ENCODE results near the gene STAM2.

DNA sequence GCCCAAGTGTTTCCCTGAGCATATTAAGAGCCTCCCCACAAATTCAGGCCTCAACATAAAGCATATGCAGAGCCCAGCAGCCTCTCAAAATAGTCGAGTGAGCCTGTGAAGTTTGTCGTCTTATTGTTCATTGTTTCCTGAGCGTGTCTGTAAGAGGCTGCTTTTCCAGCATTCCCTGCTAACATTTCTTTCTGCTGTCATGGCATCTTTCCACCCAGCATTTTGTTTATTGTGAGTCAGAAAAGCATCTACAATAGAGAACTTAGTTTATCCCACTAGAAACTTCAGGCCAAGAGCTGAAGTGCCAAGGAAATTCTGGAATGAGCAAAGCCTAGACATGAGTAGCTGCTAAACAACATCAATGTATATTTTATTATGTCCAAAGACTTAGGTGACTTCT lies 46.3 kb upstream of the STAM2 start:
- TF ChIP-seq, protein P1, sequence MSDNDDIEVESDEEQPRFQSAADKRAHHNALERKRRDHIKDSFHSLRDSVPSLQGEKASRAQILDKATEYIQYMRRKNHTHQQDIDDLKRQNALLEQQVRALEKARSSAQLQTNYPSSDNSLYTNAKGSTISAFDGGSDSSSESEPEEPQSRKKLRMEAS (IDR thresholded peaks at IDR 0.05): no peak
- TF ChIP-seq KDM1A (IDR thresholded peaks at IDR 0.05; ENCODE audit: low read depth): no peak
- no peak for TF ChIP-seq CTCF (IDR thresholded peaks at IDR 0.05)
- TF ChIP-seq POLR2A (IDR thresholded peaks at IDR 0.05; ENCODE audit: low read length): no peak
- no peak for TF ChIP-seq EP300 (IDR thresholded peaks at IDR 0.05)
- TF ChIP-seq JUNB (IDR thresholded peaks at IDR 0.05): no peak
- TF ChIP-seq, protein P2, sequence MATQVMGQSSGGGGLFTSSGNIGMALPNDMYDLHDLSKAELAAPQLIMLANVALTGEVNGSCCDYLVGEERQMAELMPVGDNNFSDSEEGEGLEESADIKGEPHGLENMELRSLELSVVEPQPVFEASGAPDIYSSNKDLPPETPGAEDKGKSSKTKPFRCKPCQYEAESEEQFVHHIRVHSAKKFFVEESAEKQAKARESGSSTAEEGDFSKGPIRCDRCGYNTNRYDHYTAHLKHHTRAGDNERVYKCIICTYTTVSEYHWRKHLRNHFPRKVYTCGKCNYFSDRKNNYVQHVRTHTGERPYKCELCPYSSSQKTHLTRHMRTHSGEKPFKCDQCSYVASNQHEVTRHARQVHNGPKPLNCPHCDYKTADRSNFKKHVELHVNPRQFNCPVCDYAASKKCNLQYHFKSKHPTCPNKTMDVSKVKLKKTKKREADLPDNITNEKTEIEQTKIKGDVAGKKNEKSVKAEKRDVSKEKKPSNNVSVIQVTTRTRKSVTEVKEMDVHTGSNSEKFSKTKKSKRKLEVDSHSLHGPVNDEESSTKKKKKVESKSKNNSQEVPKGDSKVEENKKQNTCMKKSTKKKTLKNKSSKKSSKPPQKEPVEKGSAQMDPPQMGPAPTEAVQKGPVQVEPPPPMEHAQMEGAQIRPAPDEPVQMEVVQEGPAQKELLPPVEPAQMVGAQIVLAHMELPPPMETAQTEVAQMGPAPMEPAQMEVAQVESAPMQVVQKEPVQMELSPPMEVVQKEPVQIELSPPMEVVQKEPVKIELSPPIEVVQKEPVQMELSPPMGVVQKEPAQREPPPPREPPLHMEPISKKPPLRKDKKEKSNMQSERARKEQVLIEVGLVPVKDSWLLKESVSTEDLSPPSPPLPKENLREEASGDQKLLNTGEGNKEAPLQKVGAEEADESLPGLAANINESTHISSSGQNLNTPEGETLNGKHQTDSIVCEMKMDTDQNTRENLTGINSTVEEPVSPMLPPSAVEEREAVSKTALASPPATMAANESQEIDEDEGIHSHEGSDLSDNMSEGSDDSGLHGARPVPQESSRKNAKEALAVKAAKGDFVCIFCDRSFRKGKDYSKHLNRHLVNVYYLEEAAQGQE (IDR thresholded peaks at IDR 0.05): no peak
- TF ChIP-seq FOSL2 (IDR thresholded peaks at IDR 0.05): no peak
- TF ChIP-seq FOSL2 (CRISPR knock-in tag; IDR thresholded peaks at IDR 0.05): no peak
- TF ChIP-seq BHLHE40 (IDR thresholded peaks at IDR 0.05; ENCODE audit: low read depth, low read length): no peak
- no peak for TF ChIP-seq KDM5A (IDR thresholded peaks at IDR 0.05)
- TF ChIP-seq ESRRA (IDR thresholded peaks at IDR 0.05; ENCODE audit: borderline replicate concordance, low read length): no peak
- TF ChIP-seq POLR2AphosphoS2 (conservative IDR thresholded peaks at IDR 0.05; ENCODE audit: low read length): no peak
- no peak for TF ChIP-seq RNF2 (IDR thresholded peaks at IDR 0.05; ENCODE audit: borderline replicate concordance, low read depth)
- TF ChIP-seq RCOR1 (IDR thresholded peaks at IDR 0.05; ENCODE audit: low read depth, low read length): no peak
